Measurements from ENCODE around the gene C12orf43.

DNA sequence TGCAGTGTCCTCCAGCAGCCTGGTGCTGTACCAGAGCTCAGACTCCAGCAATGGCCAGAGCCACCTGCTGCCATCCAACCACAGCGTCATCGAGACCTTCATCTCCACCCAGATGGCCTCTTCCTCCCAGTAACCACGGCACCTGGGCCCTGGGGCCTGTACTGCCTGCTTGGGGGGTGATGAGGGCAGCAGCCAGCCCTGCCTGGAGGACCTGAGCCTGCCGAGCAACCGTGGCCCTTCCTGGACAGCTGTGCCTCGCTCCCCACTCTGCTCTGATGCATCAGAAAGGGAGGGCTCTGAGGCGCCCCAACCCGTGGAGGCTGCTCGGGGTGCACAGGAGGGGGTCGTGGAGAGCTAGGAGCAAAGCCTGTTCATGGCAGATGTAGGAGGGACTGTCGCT, 15.2 kb downstream of the C12orf43 start:
- TF ChIP-seq, protein P1, sequence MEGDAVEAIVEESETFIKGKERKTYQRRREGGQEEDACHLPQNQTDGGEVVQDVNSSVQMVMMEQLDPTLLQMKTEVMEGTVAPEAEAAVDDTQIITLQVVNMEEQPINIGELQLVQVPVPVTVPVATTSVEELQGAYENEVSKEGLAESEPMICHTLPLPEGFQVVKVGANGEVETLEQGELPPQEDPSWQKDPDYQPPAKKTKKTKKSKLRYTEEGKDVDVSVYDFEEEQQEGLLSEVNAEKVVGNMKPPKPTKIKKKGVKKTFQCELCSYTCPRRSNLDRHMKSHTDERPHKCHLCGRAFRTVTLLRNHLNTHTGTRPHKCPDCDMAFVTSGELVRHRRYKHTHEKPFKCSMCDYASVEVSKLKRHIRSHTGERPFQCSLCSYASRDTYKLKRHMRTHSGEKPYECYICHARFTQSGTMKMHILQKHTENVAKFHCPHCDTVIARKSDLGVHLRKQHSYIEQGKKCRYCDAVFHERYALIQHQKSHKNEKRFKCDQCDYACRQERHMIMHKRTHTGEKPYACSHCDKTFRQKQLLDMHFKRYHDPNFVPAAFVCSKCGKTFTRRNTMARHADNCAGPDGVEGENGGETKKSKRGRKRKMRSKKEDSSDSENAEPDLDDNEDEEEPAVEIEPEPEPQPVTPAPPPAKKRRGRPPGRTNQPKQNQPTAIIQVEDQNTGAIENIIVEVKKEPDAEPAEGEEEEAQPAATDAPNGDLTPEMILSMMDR (optimal IDR thresholded peaks at IDR 0.05 in 1 of 3, IDR thresholded peaks at IDR 0.05 in 1 of 3, conservative IDR thresholded peaks at IDR 0.05 in 1 of 3; ENCODE audit: extremely low read depth in 1 of 3, insufficient read depth in 2 of 3, low read length in 3 of 3): no peak
- TF ChIP-seq EZH2 (IDR thresholded peaks at IDR 0.05; ENCODE audit: low read length): no peak
